ENCODE results near the gene ALOXE3.
A peak's percentile ranks its signal among the peaks of the same experiment; 100 is the strongest.

The ALOXE3 gene

GRCh38 chr17:8141741-8142140 lies 23.4 kb upstream of the ALOXE3 start:
- DNase-seq = no peak

- DNase-seq = no peak
These were observed 22.7 kb upstream of the ALOXE3 start for GRCh38 chr17:8141045-8141444.

- no peak for DNase-seq
These were observed 22.0 kb upstream of the ALOXE3 start for GRCh38 chr17:8140065-8141029.

- DNase-seq = peak; percentile 96
These were observed 20.5 kb upstream of the ALOXE3 start for GRCh38 chr17:8138672-8139371.

GRCh38 chr17:8138374-8138671 lies 20.0 kb upstream of the ALOXE3 start:
- DNase-seq = no peak

GRCh38 chr17:8137645-8138373 lies 19.5 kb upstream of the ALOXE3 start:
- DNase-seq = no peak

- no peak for DNase-seq
These were observed 15.6 kb upstream of the ALOXE3 start for GRCh38 chr17:8133941-8134340.

- DNase-seq = no peak
These were observed 15.1 kb upstream of the ALOXE3 start for GRCh38 chr17:8133399-8133798.

GRCh38 chr17:8131844-8132441 lies 13.6 kb upstream of the ALOXE3 start:
- DNase-seq = no peak

- no peak for DNase-seq
These were observed 9.9 kb upstream of the ALOXE3 start for GRCh38 chr17:8128125-8128784.

GRCh38 chr17:8126491-8127066 lies 8.3 kb upstream of the ALOXE3 start:
- peak; percentile 24 for DNase-seq

GRCh38 chr17:8125947-8126490 lies 7.7 kb upstream of the ALOXE3 start:
- no peak for DNase-seq

- peak; percentile 80 for DNase-seq
These were observed 7.0 kb upstream of the ALOXE3 start for GRCh38 chr17:8125154-8125946.

GRCh38 chr17:8124350-8125153 lies 6.2 kb upstream of the ALOXE3 start:
- no peak for DNase-seq

GRCh38 chr17:8123695-8124349 lies 5.5 kb upstream of the ALOXE3 start, which contains the start of gene HES7:
Gene HES7, minus strand, starts transcription at chr17:8124106. Its CDS starts 22 bp downstream, at chr17:8124084.
- no peak for DNase-seq

- DNase-seq = no peak
These were observed 4.8 kb upstream of the ALOXE3 start for GRCh38 chr17:8122924-8123694.

- DNase-seq = no peak
These were observed 4.2 kb upstream of the ALOXE3 start for GRCh38 chr17:8122422-8122923.

- DNase-seq = no peak
These were observed 3.5 kb upstream of the ALOXE3 start for GRCh38 chr17:8121681-8122421.
